Astrocyte of the spinal cord (primary cell): ENCODE data around the gene NLGN1.

Source experiments
- DNase-seq: peaks from one replicate; pipeline ENCODE4 v3.0.0; 2011; ENCODE audit warnings: low read depth, low spot score
- H3K4me3 ChIP-seq: 2 replicates; pipeline ENCODE4 v1.5.1; 2011; ENCODE audit warnings: low read depth, mild to moderate bottlenecking, low read length, moderate library complexity
- CTCF ChIP-seq: IDR thresholded peaks from 2 replicates; pipeline ENCODE4 v1.5.1; 2012; ENCODE audit warnings: low read depth, mild to moderate bottlenecking, low read length, inconsistent platforms
- in situ Hi-C: cut with HindIII; loops from 2 replicates; pipeline ENCODE4 v1.10.0; 2017; ENCODE audit warnings: low sequenced_read_pairs

Gene NLGN1

DNA sequence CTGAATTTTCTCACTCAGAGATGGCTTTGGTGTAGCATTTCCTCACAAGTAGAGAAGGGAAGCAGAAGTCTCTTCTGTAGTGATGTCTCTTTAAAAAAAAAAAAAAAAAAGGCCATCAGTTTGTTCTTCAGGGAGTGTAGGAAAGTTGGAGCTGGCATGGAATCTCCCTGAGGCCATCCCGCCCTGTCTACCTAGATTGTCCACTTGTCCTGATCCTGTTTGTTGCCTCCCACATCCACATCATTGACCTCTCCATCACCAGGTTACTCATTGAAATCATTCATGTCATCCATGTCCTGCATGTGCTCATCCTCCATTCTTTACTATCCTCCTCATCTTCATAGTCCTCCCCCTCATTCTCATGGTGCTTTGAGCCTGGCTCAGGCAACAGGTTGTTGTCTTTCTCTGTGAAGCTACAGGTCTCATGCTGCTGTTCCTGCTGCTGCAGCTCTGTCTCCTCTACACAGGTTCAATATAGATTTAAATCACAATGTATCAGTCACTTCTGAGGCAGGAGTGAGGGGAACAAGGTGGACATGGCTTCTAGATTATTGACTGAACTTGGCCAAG is 905.3 kb downstream of the NLGN1 start:
- no peak overlapping the region for H3K4me3 ChIP-seq
- no peak for TF ChIP-seq CTCF
- in situ Hi-C loops, result no loop called here
- DNase-seq, result no peak

GRCh38 chr3:174303907-174304560 is 906.5 kb downstream of the NLGN1 start:
- no peak overlapping the region for H3K4me3 ChIP-seq
- in situ Hi-C loops, result no loop called here
- no peak for TF ChIP-seq CTCF
- no peak for DNase-seq

DNA sequence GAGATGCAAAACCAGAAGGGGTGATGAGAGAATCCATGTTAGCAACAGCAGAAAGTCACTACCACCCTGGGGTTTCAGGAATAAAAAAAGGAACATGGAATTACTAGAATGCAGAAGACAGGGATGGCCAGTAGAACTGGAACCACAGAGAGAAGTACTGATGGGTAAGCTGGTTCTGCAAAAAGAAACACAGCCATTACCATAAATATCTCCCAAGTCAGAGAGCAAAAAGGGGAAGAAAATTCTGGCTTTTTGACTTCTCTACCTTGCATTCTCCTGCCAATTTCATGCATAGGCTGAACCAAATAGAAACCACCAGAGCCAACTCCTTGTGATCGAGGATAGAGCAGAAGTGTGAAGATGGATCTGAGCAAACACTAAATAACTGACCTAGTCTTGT is 911.2 kb downstream of the NLGN1 start:
- TF ChIP-seq CTCF, result no peak
- in situ Hi-C loops, result no loop called here
- no peak overlapping the region for H3K4me3 ChIP-seq
- no peak for DNase-seq

GRCh38 chr3:174310475-174310983 is 913.0 kb downstream of the NLGN1 start:
- TF ChIP-seq CTCF, result no peak
- no peak for DNase-seq
- in situ Hi-C loops, result no loop called here
- H3K4me3 ChIP-seq, result no peak overlapping the region

DNA sequence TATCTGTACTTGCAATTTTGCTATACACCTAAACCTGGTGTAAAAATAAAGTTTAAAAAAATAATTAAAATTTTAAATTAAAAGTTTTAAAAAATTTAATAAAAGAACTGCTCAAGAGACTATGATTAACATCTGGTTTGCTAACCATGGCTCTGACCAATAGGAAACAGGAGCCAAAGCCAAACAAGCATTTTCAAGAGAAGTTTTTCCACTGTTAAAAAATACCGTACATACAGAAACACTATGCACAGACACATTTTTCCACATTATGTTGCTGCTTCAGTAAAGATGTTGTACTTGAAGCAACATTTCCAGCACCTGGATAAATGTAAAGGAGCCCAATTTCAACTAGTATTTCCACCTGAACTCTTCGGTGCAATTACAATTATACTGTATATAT is 917.7 kb downstream of the NLGN1 start:
- in situ Hi-C loops, result no loop called here
- H3K4me3 ChIP-seq, result no peak overlapping the region
- no peak for TF ChIP-seq CTCF
- no peak for DNase-seq

- in situ Hi-C loops, result no loop called here
- no peak for DNase-seq
- no peak for TF ChIP-seq CTCF
- H3K4me3 ChIP-seq, result no peak overlapping the region
These were observed 919.5 kb downstream of the NLGN1 start for GRCh38 chr3:174317005-174317404.
